HG03432 (cell line): ENCODE measurements around the gene SEC63.
"Not testable (repeated sequence)": the region's sequence is repeated elsewhere in the genome, so short reads cannot be mapped to it uniquely, and the experiment has no call there.

ENCODE experiments used
- ATAC-seq: cut with Tn5 transposase; IDR thresholded peaks from one replicate; pipeline ENCODE4 v1.9.1; 2021; ENCODE audit warnings: mild to moderate bottlenecking, moderate library complexity; ENCODE audit not compliant: unreplicated experiment

SEC63 gene

GRCh38 chr6:107957909-107958688 lies at the start of gene SEC63:
TSS of gene SEC63 (minus strand) at chr6:107958208. CDS start at chr6:107958009, 199 bp downstream.
- ATAC-seq: peak; percentile 94

GRCh38 chr6:108005961-108006360 lies 48.0 kb upstream of the SEC63 start:
- ATAC-seq: no peak

GRCh38 chr6:108004861-108005260 lies 46.9 kb upstream of the SEC63 start:
- no peak for ATAC-seq

GRCh38 chr6:108002365-108003221 lies 44.6 kb upstream of the SEC63 start:
- ATAC-seq: no peak

- no peak for ATAC-seq
Measured at GRCh38 chr6:108001696-108002231, 43.8 kb upstream of the SEC63 start.

- not testable (repeated sequence) for ATAC-seq
Measured at GRCh38 chr6:108000259-108000658, 42.3 kb upstream of the SEC63 start.

- no peak for ATAC-seq
Measured at GRCh38 chr6:107999341-107999740, 41.3 kb upstream of the SEC63 start.

GRCh38 chr6:107991772-107992550 lies 34.0 kb upstream of the SEC63 start:
- ATAC-seq: no peak

GRCh38 chr6:107991061-107991460 lies 33.1 kb upstream of the SEC63 start:
- no peak for ATAC-seq

GRCh38 chr6:107990587-107990986 lies 32.6 kb upstream of the SEC63 start:
- ATAC-seq: not testable (repeated sequence)

- ATAC-seq: no peak
Measured at GRCh38 chr6:107989166-107990094, 31.4 kb upstream of the SEC63 start.

- ATAC-seq: no peak
Measured at GRCh38 chr6:107988570-107988969, 30.6 kb upstream of the SEC63 start.

- no peak for ATAC-seq
Measured at GRCh38 chr6:107987805-107988204, 29.8 kb upstream of the SEC63 start.

- ATAC-seq: no peak
Measured at GRCh38 chr6:107985701-107986100, 27.7 kb upstream of the SEC63 start.

- no peak for ATAC-seq
Measured at GRCh38 chr6:107983811-107984210, 25.8 kb upstream of the SEC63 start.

- no peak for ATAC-seq
Measured at GRCh38 chr6:107982486-107982885, 24.5 kb upstream of the SEC63 start.

- no peak for ATAC-seq
Measured at GRCh38 chr6:107981695-107982094, 23.7 kb upstream of the SEC63 start.

GRCh38 chr6:107977283-107977682 lies 19.3 kb upstream of the SEC63 start:
- no peak for ATAC-seq

GRCh38 chr6:107976155-107976783 lies 18.3 kb upstream of the SEC63 start:
- ATAC-seq: no peak
